Stomach (tissue), 9 donors: ENCODE data around the gene CACNA1I. TPM values are rescaled to one million over a fixed set of nuclear protein-coding genes. Genes with fewer than 3 reads are reported as not detected.

Experiments used
- DNase-seq, 2 donors: peaks; one replicate each; pipeline versions ENCODE4 v3.0.0 to v3.0.0-alpha.2; 2013 to 2019
- H3K27ac ChIP-seq, 5 donors: fragments of 200-600 bp in 4 of 5; sonication (generic) in 4 of 5; one replicate each; pipeline ENCODE4 v1.5.1; 2013 to 2019; ENCODE audit warnings: mild to moderate bottlenecking in 1 of 5, moderate library complexity in 1 of 5
- H3K27me3 ChIP-seq, 3 donors: fragments of 200-600 bp; sonication (generic); one replicate each; pipeline ENCODE4 v1.5.1; 2017 to 2019; ENCODE audit warnings: mixed run types in 1 of 3
- H3K36me3 ChIP-seq, 4 donors: fragments of 200-600 bp; sonication (generic); 1 replicate in 3 of 4; 2 replicates in 1 of 4; pipeline ENCODE4 v1.5.1; 2016 to 2019
- H3K4me1 ChIP-seq, 4 donors: fragments of 200-600 bp; sonication (generic); one replicate each; pipeline ENCODE4 v1.5.1; 2016 to 2019
- H3K4me3 ChIP-seq, 4 donors: fragments of 200-600 bp; sonication (generic) in 3 of 4; one replicate each; pipeline ENCODE4 v1.5.1; 2016 to 2019; ENCODE audit warnings: mild to moderate bottlenecking in 1 of 4
- H3K9me3 ChIP-seq, 4 donors: fragments of 200-600 bp; sonication (generic); one replicate each; pipeline ENCODE4 v1.5.1; 2016 to 2019
- CTCF ChIP-seq, 7 experiments: fragments of 450-650 bp in 4 of 7; fragments of 200-600 bp in 3 of 7; sonication (generic) in 3 of 7; IDR thresholded peaks; one replicate each; pipeline ENCODE4 v1.5.1; 2016 to 2019; ENCODE audit warnings: antibody characterized with exemption in 7 of 7, control low read depth in 2 of 7, mild to moderate bottlenecking in 1 of 7
- EP300 ChIP-seq: sonication (generic); formaldehyde crosslinking; IDR thresholded peaks from one replicate; pipeline ENCODE4 v1.6.1; 2017; ENCODE audit warnings: antibody characterized with exemption
- POLR2A ChIP-seq, 4 donors: fragments of 450-650 bp; IDR thresholded peaks; one replicate each; pipeline ENCODE4 v1.6.1; 2016; ENCODE audit warnings: antibody characterized with exemption in 4 of 4, control low read depth in 2 of 4, mild to moderate bottlenecking in 1 of 4, moderate library complexity in 1 of 4
- POLR2AphosphoS5 ChIP-seq, 3 donors: sonication (generic); formaldehyde crosslinking; IDR thresholded peaks; one replicate each; pipeline ENCODE4 v1.6.1; 2016; ENCODE audit warnings: antibody characterized with exemption in 3 of 3
- WGBS, 5 donors: extraction: QIAGEN DNeasy Blood & Tissue Kit in 3 of 5; methylation state at CpG; one replicate each; pipeline versions ENCODE4 v1.1.5 to v1.1.7; 2013 to 2018; 5-methylcytosine and 5-hydroxymethylcytosine counted together
- intact Hi-C: fragments of 100-400 bp; cut with DNase I; formaldehyde crosslinking; loops from one replicate; pipeline ENCODE4 v1.15.1; 2023; ENCODE audit warnings: low total_unique reads
- polyA plus RNA-seq, 3 donors: library from polyadenylated mRNA; stranded (reverse); fragments of 200-250 nt; gene quantifications; one replicate each; pipeline ENCODE4 v1.2.3, GENCODE V29; 2013
- total RNA-seq, 5 donors: library from RNA; depleted of rRNA; stranded (reverse); fragments of >200 nt; gene quantifications; one replicate each; pipeline versions ENCODE4 v1.1.0 to v1.2.3, GENCODE V29; 2014 to 2016
- donor health status: healthy with polysubstance abuse.
- donor health status: Bipolar disorder and iron deficiency.
- donor health status: healthy.

Gene CACNA1I
- total and polyA plus RNA-seq, 8 donors: 0.06 to 4.0 (median 0.22) TPM; not detected in 2

GRCh38 chr22:39568278-39568981 is 2.1 kb upstream of the CACNA1I start:
- DNase-seq: no peak
- Histone ChIP-seq H3K27ac (no peak overlapping the region), H3K9me3 (no peaks in the 10 kb centered on the region), H3K36me3 (no peaks in the 10 kb centered on the region), H3K4me3 (no peak overlapping the region), H3K27me3 (peaks cover 0 to 45% (median 6%) of the 10 kb centered on the region in 3 donors), H3K4me1 (no peaks in the 10 kb centered on the region)
- intact Hi-C loops: no loop called here
- 68 to 78% (median 74%) methylated on average over 15 to 19 of the region's 19 CpGs for WGBS, 5 donors
- TF ChIP-seq EP300 (no peak), CTCF (IDR thresholded peaks at IDR 0.05) (no peak)

GRCh38 chr22:39569066-39569465 is 1.5 kb upstream of the CACNA1I start:
- WGBS, 5 donors: 93 to 96% (median 95%) methylated on average over 6 to 7 of the region's 7 CpGs
- Histone ChIP-seq H3K36me3 (no peaks in the 10 kb centered on the region), H3K27ac (no peak overlapping the region), H3K4me1 (no peaks in the 10 kb centered on the region), H3K27me3 (peaks cover 0 to 39% (median 6%) of the 10 kb centered on the region in 3 donors), H3K4me3 (no peak overlapping the region), H3K9me3 (no peaks in the 10 kb centered on the region)
- no peak for TF ChIP-seq POLR2A (IDR thresholded peaks at IDR 0.05)
- no peak for TF ChIP-seq CTCF (IDR thresholded peaks at IDR 0.05)
- TF ChIP-seq POLR2AphosphoS5 (IDR thresholded peaks at IDR 0.05): no peak
- no peak for TF ChIP-seq EP300
- intact Hi-C loops: no loop called here
- no peak for DNase-seq

- no peak overlapping the region for H3K4me3 ChIP-seq
- no peaks in the 10 kb centered on the region for H3K4me1 ChIP-seq
- TF ChIP-seq POLR2A (IDR thresholded peaks at IDR 0.05) (no peak), POLR2AphosphoS5 (IDR thresholded peaks at IDR 0.05) (no peak)
- no peak overlapping the region for H3K27ac ChIP-seq
- H3K27me3 ChIP-seq: peaks cover 0 to 30% (median 6%) of the 10 kb centered on the region in 3 donors
- no peaks in the 10 kb centered on the region for H3K9me3 ChIP-seq
- no peaks in the 10 kb centered on the region for H3K36me3 ChIP-seq
- intact Hi-C loops: no loop called here
- DNase-seq: no peak
- WGBS, 5 donors: 76 to 84% (median 80%) methylated on average over 3 of the region's 3 CpGs
These were observed 327 bp upstream of the CACNA1I start for GRCh38 chr22:39570226-39570625.

- H3K27me3 ChIP-seq: peaks cover 0 to 25% (median 6%) of the 10 kb centered on the region in 3 donors
- DNase-seq: no peak
- TF ChIP-seq CTCF (IDR thresholded peaks at IDR 0.05) (no peak), POLR2AphosphoS5 (IDR thresholded peaks at IDR 0.05) (no peak), POLR2A (IDR thresholded peaks at IDR 0.05) (no peak), EP300 (no peak)
- H3K4me1 ChIP-seq: no peaks in the 10 kb centered on the region
- no peak overlapping the region for H3K27ac ChIP-seq
- intact Hi-C loops: no loop called here
- no peaks in the 10 kb centered on the region for H3K36me3 ChIP-seq
- 41 to 57% (median 47%) methylated on average over 1 of the region's 1 CpG for WGBS, 5 donors
- no peak overlapping the region for H3K4me3 ChIP-seq
- no peaks in the 10 kb centered on the region for H3K9me3 ChIP-seq
These were observed 985 bp downstream of the CACNA1I start for GRCh38 chr22:39571538-39571937.
